ENCODE data around the gene RRAD.

The RRAD gene

GRCh38 chr16:66933776-66934137 is 8.4 kb upstream of the RRAD start:
- no peak for DNase-seq

GRCh38 chr16:66932076-66932475 is 6.7 kb upstream of the RRAD start:
- DNase-seq, result no peak

GRCh38 chr16:66931665-66932064 is 6.3 kb upstream of the RRAD start:
- DNase-seq, result no peak

- DNase-seq, result no peak
Observed at GRCh38 chr16:66930189-66930588, 4.9 kb upstream of the RRAD start.

GRCh38 chr16:66928702-66929388 is 3.5 kb upstream of the RRAD start:
- DNase-seq, result no peak

- DNase-seq, result no peak
Observed at GRCh38 chr16:66927918-66928649, 2.7 kb upstream of the RRAD start.

- no peak for DNase-seq
Observed at GRCh38 chr16:66926961-66927436, 1.7 kb upstream of the RRAD start.

- DNase-seq, result peak; percentile 14
Observed at GRCh38 chr16:66926171-66926947, 1.0 kb upstream of the RRAD start.

- DNase-seq, result no peak
Observed at GRCh38 chr16:66924527-66925321, 611 bp downstream of the RRAD start.

GRCh38 chr16:66923866-66924265 is 1.5 kb downstream of the RRAD start:
- DNase-seq, result no peak

- peak; percentile 72 for DNase-seq
Observed at GRCh38 chr16:66923247-66923731, 2.0 kb downstream of the RRAD start.

- DNase-seq, result no peak
Observed at GRCh38 chr16:66921729-66922450, 3.4 kb downstream of the RRAD start.

- no peak for DNase-seq
Observed at GRCh38 chr16:66920924-66921680, 4.2 kb downstream of the RRAD start.

- DNase-seq, result no peak
Observed at GRCh38 chr16:66920299-66920590, 5.1 kb downstream of the RRAD start.

- no peak for DNase-seq
Observed at GRCh38 chr16:66919569-66920298, 5.6 kb downstream of the RRAD start.

- no peak for DNase-seq
Observed at GRCh38 chr16:66918803-66919568, 6.3 kb downstream of the RRAD start, which contains the start of gene CDH16. CDH16 (minus strand) TSS chr16:66918885; CDS start chr16:66918065, 820 bp downstream.

- DNase-seq, result no peak
Observed at GRCh38 chr16:66918355-66918754, 7.0 kb downstream of the RRAD start.

- no peak for DNase-seq
Observed at GRCh38 chr16:66917741-66918140, 7.6 kb downstream of the RRAD start.

- no peak for DNase-seq
Observed at GRCh38 chr16:66916518-66916917, 8.8 kb downstream of the RRAD start.

- DNase-seq, result no peak
Observed at GRCh38 chr16:66915041-66915440, 10.3 kb downstream of the RRAD start.

All from NCI-H446 treated with DMSO at 0.1 percent for 48 hours (cell line).